Prostate gland (tissue), 2 donors: ENCODE measurements around the gene CHST11.

ENCODE experiments used
- CTCF ChIP-seq, 4 experiments: fragments of 200-600 bp in 2 of 4; fragments of 450-650 bp in 2 of 4; sonication (generic) in 2 of 4; IDR thresholded peaks; 1 replicate in 3 of 4; 2 replicates in 1 of 4; pipeline ENCODE4 v1.5.1; 2016 to 2019; ENCODE audit warnings: antibody characterized with exemption in 4 of 4, mild to moderate bottlenecking in 2 of 4, moderate library complexity in 2 of 4
- POLR2A ChIP-seq: fragments of 450-650 bp; IDR thresholded peaks from one replicate; pipeline ENCODE4 v1.6.1; 2016; ENCODE audit warnings: antibody characterized with exemption, mild to moderate bottlenecking
- POLR2AphosphoS5 ChIP-seq: sonication (generic); formaldehyde crosslinking; IDR thresholded peaks from one replicate; pipeline ENCODE4 v1.6.1; 2017; ENCODE audit warnings: antibody characterized with exemption

GRCh38 chr12:104479123-104479662 lies 22.4 kb downstream of the CHST11 start:
- TF ChIP-seq CTCF (IDR thresholded peaks at IDR 0.05) = no peak
- TF ChIP-seq POLR2A = no peak
- TF ChIP-seq POLR2AphosphoS5 = no peak
